Calu3 (cell line): ENCODE data around the gene MACROD1. TPM values are rescaled to one million over a fixed set of nuclear protein-coding genes. Genes with fewer than 3 reads are reported as not detected.
"Not testable (repeated sequence)": the region's sequence is repeated elsewhere in the genome, so short reads cannot be mapped to it uniquely, and the experiment has no call there.

Experiments
- BruUV-seq: library from RNA; stranded (reverse); fragments of 400-500 nt; replicated peaks from 2 replicates; lab custom pipeline; 2021; lab: Mats Ljungman, UMichigan
- CTCF ChIA-PET: fragments of 300-600 bp; sonication (Branson Sonifier 250); formaldehyde crosslinking; loops from one replicate; lab custom pipeline; 2022; ENCODE audit warnings: antibody characterized with exemption; lab: Charles Lee
- DNase-seq: peaks from one replicate; pipeline ENCODE4 v3.0.0; 2022
- H3K27ac Mint-ChIP-seq: one replicate; pipeline ENCODE4 v1.8.0; 2022; ENCODE audit warnings: mixed read lengths; ENCODE audit not compliant: unreplicated experiment
- H3K27me3 Mint-ChIP-seq: one replicate; pipeline ENCODE4 v1.8.0; 2022; ENCODE audit warnings: mixed read lengths; ENCODE audit not compliant: unreplicated experiment
- H3K36me3 Mint-ChIP-seq: one replicate; pipeline ENCODE4 v1.8.0; 2022; ENCODE audit warnings: mild to moderate bottlenecking, moderate library complexity, mixed read lengths; ENCODE audit not compliant: insufficient read depth, unreplicated experiment
- H3K4me1 Mint-ChIP-seq: one replicate; pipeline ENCODE4 v1.8.0; 2022; ENCODE audit warnings: mild to moderate bottlenecking, low read depth, mixed read lengths; ENCODE audit not compliant: unreplicated experiment
- H3K4me3 Mint-ChIP-seq: one replicate; pipeline ENCODE4 v1.8.0; 2022; ENCODE audit warnings: mild to moderate bottlenecking, low read depth, moderate library complexity, mixed read lengths; ENCODE audit not compliant: unreplicated experiment
- H3K9me3 Mint-ChIP-seq: one replicate; pipeline ENCODE4 v1.8.0; 2022; ENCODE audit warnings: low read depth, mixed read lengths; ENCODE audit not compliant: unreplicated experiment
- CTCF ChIP-seq: fragments of 200-600 bp; IDR thresholded peaks from one replicate; pipeline ENCODE4 v1.8.0; 2022; ENCODE audit warnings: antibody characterized with exemption; ENCODE audit not compliant: unreplicated experiment
- intact Hi-C: fragments of 100-400 bp; cut with micrococcal nuclease; formaldehyde crosslinking; loops from one replicate; pipeline ENCODE4 v1.10.0; 2022; ENCODE audit not compliant: unreplicated experiment
- total RNA-seq: library from RNA; stranded (reverse); gene quantifications from 2 replicates; pipeline ENCODE4 v1.2.3, GENCODE V29; 2022

MACROD1 gene
- total RNA-seq, 1 experiment from 2014 or later, result 35.7 TPM

- Mint-ChIP-seq H3K27ac (no peak overlapping the region), H3K36me3 (no peaks in the 10 kb centered on the region), H3K27me3 (no peaks in the 10 kb centered on the region), H3K4me1 (no peaks in the 10 kb centered on the region), H3K4me3 (no peak overlapping the region), H3K9me3 (no peaks in the 10 kb centered on the region)
- intact Hi-C loops, result loop anchor here (10.0 kb wide), 1 partner anchor 97 kb away; no protein-coding TSS in a partner anchor
- TF ChIP-seq CTCF, result no peak
- no TSS peak for BruUV-seq
- DNase-seq, result no peak
- CTCF ChIA-PET, result interaction anchor here (0.5 to 1.2 kb wide), 2 partner anchors 13 to 43 kb away, joined by 3 to 4 read pairs; no protein-coding TSS in a partner anchor
Observed at GRCh38 chr11:64048042-64048854, 117.7 kb downstream of the MACROD1 start.

GRCh38 chr11:64047373-64047772, 118.5 kb downstream of the MACROD1 start:
- intact Hi-C loops, result loop anchor here (10.0 kb wide), 1 partner anchor 97 kb away; no protein-coding TSS in a partner anchor
- not testable (repeated sequence) for BruUV-seq, H3K27ac Mint-ChIP-seq, H3K4me1 Mint-ChIP-seq, H3K27me3 Mint-ChIP-seq, H3K36me3 Mint-ChIP-seq, DNase-seq, H3K4me3 Mint-ChIP-seq, H3K9me3 Mint-ChIP-seq
- CTCF ChIA-PET, result interaction anchor here (0.5 to 1.2 kb wide), 3 partner anchors 14 to 1352 kb away, joined by 3 to 7 read pairs (median 4); no protein-coding TSS in a partner anchor

- intact Hi-C loops, result loop anchor here (10.0 kb wide), 1 partner anchor 99 kb away; no protein-coding TSS in a partner anchor
- no peaks in the 10 kb centered on the region for H3K36me3 Mint-ChIP-seq
- CTCF ChIA-PET, result interaction anchor here (0.5 kb wide), 1 partner anchor 658 kb away, joined by 3 read pairs; no protein-coding TSS in a partner anchor
- H3K9me3 Mint-ChIP-seq, result no peaks in the 10 kb centered on the region
- no peak overlapping the region for H3K4me3 Mint-ChIP-seq
- no peaks in the 10 kb centered on the region for H3K4me1 Mint-ChIP-seq
- no peak for DNase-seq
- no peaks in the 10 kb centered on the region for H3K27me3 Mint-ChIP-seq
- H3K27ac Mint-ChIP-seq, result no peak overlapping the region
- BruUV-seq, result no TSS peak
- TF ChIP-seq CTCF, result no peak
Observed at GRCh38 chr11:64045700-64046099, 120.2 kb downstream of the MACROD1 start.

GRCh38 chr11:64044730-64045393, 121.1 kb downstream of the MACROD1 start:
- Mint-ChIP-seq H3K4me3 (no peak overlapping the region), H3K27ac (no peak overlapping the region), H3K9me3 (no peaks in the 10 kb centered on the region), H3K36me3 (no peaks in the 10 kb centered on the region), H3K4me1 (no peaks in the 10 kb centered on the region), H3K27me3 (no peaks in the 10 kb centered on the region)
- no TSS peak for BruUV-seq
- intact Hi-C loops, result loop anchor here (10.0 kb wide), 1 partner anchor 100 kb away; no protein-coding TSS in a partner anchor
- DNase-seq, result no peak
- no peak for TF ChIP-seq CTCF
- CTCF ChIA-PET, result interaction anchor here (0.6 to 0.7 kb wide), 3 partner anchors 12 to 1373 kb away, joined by 3 to 7 read pairs (median 4); partner anchors contain the start of gene LBHD1
